Urothelium cell line (cell line): Measurements from ENCODE around the gene HIRIP3.

Experiments used
- DNase-seq: peaks from one replicate; pipeline ENCODE4 v3.0.0; 2011; ENCODE audit warnings: low spot score, mixed read lengths
- FAIRE-seq: peaks from 2 replicates; lab custom pipeline; 2011; peaks lifted over from hg19 to GRCh38; lab: Jason Lieb, UNC

The HIRIP3 gene

DNA sequence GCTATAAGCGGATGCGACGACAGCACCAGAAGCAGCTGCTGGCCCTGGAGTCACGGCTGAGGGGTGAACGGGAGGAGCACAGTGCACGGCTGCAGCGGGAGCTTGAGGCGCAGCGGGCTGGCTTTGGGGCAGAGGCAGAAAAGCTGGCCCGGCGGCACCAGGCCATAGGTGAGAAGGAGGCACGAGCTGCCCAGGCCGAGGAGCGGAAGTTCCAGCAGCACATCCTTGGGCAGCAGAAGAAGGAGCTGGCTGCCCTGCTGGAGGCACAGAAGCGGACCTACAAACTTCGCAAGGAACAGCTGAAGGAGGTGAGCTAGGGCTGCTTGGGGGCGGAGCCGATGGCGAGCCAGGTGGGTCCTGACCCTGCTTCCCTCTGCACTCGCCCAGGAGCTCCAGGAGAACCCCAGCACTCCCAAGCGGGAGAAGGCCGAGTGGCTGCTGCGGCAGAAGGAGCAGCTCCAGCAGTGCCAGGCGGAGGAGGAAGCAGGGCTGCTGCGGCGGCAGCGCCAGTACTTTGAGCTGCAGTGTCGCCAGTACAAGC, 10.1 kb downstream of the HIRIP3 start:
- no peak for DNase-seq

DNA sequence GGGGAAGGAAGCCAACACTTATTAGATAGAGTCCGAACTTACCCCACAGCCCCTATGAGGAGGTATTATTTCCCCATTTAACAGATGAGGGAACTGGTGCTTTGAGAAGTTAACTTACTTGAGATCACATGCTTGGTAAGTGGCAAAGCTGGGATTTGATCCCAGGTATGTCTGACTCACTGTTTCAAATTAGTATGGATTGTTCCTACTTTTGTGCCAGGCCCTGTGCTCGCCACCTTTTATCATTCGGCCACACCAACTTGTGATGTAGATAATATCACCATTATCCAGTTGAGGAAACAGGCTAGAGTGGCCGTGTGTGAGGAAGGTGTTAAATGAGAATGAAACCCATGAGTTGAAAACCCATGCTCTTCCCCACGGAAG, 10.7 kb downstream of the HIRIP3 start:
- FAIRE-seq, result no peak
- no peak for DNase-seq

More for the DNA sequence above, 10.1 kb downstream of the HIRIP3 start:
- FAIRE-seq, result no peak

DNA sequence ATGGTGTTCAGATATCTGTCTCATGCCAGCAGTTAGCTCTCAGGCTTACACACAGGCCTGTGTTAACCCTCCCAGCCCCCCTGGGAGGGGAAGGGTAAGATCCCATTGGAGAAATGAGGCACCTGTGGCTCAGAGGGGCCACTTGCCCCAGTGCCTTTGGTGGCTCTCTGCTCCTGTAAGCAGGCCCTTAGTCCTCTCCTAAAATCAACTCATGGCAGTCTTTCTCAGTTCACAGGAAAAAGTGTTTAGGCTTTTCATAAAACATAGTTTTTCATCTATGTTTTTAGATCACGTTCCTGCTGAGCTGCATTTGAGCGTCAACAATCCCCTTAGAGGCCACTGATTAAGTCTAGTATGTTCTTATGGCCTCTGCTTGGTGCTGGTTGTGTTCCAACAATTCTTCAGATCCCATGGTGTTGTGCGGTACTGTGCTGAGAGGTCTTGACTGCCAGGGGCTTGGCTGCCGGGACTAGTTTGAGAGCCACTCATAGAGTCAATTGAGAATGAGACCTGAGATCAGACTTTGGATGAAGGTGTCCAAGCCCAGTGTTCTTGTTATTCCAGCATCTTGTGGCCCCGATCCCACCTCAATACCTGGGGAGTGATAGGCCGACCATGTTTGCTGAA, 11.2 kb downstream of the HIRIP3 start:
- DNase-seq (no peak), FAIRE-seq (no peak)

DNA sequence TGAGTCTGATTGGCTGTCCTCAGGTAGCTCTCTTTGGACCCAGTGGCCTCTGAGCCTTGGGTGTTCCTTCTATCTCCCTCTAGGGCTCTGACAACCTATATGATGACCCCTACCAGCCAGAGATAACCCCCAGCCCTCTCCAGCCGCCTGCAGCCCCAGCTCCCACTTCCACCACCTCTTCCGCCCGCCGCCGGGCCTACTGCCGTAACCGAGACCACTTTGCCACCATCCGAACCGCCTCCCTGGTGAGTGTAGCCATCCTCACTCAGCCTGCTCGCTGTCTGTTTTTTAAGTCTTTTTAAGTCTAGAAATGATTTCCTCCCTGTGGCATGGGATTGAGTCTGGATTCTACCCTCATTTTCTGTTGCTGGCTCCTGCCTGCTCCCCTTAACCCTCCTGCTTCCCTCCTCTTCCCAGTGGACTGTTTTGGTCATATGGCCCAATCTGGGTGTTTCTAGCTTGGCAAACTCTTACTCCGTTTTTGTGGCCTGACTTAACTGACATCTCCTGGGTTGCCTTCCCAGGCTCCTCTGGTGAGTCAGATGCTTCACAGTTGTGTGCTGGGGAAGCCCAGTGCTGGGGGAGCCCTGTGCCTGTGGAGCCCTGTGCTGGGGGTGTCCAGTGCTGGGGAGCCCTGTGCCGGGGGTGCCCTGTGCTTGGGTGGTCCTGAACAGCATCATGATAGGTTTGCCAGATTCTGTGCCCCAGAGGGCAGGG, 11.8 kb downstream of the HIRIP3 start:
- DNase-seq (no peak), FAIRE-seq (no peak)

DNA sequence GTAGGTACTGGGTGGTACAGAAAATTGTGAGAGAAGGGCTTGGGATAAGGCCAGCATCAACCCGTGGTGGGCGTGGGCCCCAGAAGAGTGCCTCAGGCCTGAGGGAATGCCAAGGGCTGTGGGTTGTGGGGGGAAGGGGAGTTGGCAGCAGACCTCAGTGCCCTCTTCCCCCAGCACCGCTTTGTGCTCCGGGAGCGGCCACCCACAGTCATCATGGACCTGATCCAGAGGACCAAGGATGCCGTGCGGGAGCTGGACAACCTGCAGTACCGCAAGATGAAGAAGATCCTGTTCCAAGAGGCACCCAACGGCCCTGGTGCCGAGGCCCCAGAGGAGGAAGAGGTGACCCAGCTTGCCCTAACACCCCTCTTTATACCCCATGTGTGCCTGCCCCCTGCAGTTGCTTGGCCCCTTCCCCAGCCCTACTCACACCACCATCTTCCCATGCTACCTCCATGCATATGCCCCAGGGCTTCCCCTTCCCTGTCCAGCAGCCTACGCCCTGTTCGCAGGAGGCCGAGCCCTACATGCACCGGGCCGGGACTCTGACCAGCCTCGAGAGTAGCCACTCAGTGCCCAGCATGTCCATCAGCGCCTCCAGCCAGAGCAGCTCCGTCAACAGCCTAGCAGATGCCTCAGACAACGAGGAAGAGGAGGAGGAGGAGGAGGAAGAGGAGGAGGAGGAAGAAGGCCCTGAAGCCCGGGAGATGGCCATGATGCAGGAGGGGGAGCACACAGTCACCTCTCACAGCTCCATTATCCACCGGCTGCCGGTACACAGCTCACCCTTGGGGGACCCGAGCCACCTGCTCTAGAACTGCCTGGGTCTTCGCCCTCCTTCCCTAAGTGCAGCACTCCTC, 12.6 kb downstream of the HIRIP3 start:
- DNase-seq (no peak), FAIRE-seq (no peak)

DNA sequence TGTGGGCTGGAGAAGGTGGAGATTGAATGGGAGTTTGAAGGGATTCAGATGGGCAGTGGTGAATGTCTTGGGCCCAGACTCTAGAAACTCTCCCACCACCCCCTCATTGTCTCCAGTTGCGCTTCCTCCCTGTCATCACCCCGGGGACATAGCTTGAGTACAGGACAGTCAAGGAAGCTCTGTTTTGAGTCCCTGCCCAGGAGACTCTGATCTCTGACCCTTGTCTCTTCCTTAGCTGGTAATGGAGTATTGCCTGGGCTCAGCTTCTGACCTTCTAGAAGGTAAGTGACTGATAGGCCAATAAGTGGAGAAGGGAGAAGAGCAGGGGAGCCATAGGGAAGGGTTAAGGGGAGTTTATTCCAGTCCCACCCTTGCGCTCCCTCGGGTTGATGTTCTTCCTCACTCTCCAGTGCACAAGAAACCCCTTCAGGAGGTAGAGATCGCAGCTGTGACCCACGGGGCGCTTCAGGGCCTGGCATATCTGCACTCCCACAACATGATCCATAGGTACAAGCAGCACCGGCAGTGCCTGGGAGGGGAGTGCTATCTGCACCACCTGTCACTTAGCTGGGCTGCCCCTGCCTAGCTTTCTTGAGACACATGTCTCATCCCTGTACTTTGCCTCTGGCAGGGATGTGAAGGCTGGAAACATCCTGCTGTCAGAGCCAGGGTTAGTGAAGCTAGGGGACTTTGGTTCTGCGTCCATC, 16.7 kb downstream of the HIRIP3 start:
- no peak for FAIRE-seq
- DNase-seq, result no peak

DNA sequence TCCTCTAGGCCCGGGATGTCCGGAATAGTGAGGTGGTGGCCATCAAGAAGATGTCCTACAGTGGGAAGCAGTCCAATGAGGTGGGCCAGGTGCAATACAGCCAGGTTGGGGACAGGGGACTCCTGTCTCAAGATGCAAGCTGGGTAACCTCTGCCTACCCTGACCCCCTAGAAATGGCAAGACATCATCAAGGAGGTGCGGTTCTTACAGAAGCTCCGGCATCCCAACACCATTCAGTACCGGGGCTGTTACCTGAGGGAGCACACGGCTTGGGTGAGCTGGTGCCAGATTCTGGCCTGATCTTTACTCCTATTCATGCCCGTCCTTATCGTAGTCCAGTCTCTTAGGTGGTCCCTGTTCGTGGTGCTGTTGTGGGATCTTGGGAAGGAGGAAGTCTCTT, 17.3 kb downstream of the HIRIP3 start:
- DNase-seq, result no peak
- FAIRE-seq, result no peak

DNA sequence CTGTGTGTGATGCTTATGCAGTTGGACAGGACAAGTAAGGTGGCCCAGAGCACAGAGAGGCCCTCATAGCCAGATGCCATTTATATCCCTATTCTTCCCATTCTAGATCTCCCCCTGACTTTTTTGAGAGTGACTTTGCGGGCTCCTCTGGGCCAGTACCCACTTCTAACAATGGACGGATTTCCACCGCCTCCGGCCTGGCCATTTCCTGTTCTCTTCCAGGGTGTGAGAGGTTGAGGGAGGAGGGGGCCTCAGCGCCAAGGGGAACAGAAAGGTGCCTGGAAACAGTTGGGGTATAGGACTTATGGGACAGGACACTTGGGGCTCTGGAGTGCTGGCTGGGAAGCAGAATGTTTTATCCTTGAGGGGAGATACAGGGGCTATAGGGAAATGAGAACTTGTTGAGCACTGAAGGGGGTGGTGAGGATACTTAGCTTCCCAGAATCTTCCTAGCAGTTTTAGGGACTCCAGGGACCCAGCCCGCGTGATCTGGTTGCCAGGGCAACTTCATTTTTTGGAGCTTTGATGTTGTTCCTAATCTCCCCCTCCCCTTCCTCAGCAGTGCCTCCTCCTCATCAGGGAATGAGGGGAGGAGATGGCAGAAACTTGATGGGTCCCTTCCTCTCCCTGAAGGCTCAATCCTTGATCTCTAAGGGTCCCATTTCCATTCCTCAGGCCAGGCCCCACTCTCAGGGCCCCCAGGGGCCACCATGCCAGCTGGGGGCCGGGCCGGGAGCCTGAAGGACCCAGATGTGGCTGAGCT, 18.2 kb downstream of the HIRIP3 start:
- no peak for FAIRE-seq
- no peak for DNase-seq

DNA sequence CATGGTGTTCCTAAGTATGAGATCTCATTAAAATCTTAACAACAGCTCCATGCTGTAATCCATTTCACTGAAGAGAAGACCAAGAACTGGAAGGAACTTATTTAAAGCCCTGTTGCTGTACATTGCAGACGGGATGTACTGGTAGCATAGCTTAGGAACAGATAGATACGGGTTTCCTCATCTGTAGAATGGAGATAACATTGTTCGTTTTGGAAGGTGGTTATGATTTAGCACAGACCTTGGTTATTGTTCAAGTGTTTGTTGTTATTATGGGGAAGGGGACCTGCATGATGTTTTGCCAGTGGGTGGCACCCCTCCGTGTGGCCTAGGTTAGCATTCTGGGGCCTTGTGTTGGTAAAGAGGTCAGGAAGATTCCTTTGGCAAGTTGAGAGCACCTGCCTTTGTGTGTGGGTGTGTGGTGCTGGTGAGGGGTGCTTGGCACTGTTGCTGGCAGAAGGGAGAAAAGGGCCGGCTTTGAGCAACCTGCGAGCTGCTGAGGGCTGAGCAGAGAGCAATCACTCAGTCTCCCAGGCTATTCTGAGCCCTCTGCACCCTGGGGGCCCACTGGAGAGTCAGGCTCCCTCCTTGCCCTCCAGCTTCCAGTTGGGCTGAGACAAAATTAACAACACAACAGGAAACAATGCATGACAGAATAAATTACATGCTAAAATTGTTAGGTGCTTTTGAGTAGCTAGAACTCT, 19.5 kb downstream of the HIRIP3 start:
- DNase-seq (no peak), FAIRE-seq (no peak)

DNA sequence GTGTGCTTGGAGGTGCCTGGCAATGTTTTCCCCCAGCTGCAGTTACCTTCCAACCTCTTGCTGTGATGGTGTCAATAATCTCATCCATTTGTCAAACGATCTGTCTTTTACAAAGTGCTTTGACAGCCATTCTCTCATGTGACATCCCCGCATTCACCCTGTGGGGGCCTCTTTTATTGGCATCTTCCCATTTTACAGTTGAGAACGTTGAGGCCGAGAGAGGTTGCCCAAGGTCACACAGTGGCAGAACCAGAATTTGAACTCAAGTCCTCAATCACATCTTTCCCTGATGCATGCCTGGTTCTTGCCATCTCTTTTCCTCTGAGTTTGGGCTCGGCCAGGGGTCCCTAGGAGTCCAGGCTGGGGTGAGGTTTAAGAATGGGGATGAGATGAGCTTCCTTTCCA, 20.3 kb downstream of the HIRIP3 start:
- FAIRE-seq (no peak), DNase-seq (no peak)

DNA sequence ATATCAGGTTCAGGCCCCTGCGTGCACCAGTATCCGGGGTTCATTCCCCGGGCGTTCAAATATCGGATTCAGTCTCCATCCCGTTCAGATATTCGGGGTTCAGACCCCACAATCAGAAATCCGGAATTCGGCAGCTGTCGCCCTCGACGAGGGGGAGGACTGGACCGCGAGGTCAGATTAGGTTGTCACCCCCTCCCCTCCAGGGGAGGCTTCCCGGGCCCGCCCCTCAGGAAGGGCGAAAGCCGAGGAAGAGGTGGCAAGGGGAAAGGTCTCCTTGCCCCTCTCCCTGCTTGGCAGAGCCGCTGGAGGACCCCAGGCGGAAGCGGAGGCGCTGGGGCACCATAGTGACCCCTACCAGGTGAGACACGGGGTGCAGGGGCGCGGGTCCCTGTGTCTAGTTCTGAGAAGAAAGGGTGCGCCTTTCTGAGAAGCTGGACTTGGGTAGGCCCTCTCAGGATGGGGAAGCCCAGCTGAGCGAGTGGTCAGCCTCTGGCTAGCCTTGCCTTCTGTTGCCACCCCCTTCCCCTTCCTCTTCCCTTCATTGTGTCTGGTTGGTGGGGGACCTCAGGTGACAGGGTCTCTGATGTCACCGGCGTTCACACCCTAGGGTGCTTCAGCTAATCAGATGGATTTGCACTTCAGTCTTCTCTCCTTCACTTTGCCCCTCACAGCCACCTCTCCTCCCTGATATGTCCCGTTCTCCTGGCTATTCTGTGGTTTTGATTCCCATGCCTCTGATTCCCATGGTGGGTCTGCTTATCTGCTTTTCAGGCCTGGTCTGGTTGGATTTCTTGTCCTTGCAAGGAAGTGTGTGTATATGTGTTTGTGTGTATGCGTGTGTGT, 20.9 kb downstream of the HIRIP3 start:
- FAIRE-seq, result no peak
- peak; percentile 12 for DNase-seq

DNA sequence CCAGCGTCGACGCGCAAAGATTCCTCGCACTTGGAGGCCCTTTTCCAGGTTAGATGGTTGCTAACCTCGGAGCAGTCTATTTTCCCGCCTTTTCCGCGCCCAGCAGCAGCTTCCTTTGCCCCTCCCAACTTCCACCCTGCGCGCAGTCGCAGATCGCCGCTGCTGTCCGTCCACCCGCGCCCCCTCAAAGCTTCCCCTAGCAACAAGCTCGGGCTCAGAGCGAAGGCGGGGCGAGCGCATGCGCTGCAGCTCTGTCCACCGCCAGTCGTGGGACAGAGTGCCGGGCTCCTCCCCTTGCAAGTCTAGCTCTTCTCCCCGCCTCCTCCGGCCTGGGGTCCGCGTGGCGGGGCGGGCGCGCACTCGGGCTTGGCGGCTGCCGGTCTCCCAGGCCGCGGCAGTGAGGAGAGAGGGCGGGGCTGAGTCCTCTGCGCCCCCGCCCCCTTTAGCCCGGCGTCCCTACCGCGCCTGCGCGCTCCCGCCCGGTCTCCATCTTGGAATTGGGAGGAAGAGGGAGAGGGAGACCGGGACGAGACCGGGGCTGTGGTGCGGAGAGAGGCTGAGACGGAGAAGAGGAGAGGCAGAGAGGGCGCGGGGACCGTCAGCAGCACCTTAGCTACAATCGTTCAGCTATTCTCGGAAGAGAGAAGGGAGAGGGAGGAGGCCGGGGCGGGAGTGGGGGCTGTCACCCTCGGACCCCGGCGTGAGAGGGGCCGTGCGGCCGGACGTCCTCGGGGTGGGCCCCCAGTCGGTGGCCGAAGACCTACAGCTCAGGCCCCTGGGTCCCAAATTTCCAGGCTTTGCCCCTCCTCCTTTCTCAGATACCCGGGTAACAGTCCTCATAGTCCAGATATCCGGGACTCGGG, 21.8 kb downstream of the HIRIP3 start, which contains the start of gene TAOK2:
TSS of gene TAOK2 (plus strand) at position 485 of the 863 bp plus-strand sequence. CDS start 3,905 bp downstream, outside the sequence.
- DNase-seq, result peak; percentile 98
- FAIRE-seq, result no peak

DNA sequence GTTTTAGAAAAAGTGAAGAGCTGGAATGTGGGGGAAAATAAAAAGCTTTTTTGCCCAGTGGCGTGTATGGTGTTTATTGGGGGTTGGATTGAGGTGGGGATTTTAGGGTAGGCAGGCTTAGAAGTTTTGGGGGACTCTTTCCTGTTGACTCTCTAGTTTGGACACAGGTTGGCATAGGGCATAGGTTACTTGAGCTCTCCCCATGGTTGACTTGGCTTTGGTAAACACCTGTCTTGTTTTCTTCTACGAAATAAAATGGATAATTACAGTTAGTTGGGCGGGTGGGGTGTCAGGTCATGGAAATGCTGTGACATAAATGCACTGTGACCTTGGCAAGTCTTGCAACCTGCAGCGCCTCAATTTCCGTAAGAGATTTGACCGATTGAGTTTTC, 22.4 kb downstream of the HIRIP3 start:
- DNase-seq (no peak), FAIRE-seq (no peak)

DNA sequence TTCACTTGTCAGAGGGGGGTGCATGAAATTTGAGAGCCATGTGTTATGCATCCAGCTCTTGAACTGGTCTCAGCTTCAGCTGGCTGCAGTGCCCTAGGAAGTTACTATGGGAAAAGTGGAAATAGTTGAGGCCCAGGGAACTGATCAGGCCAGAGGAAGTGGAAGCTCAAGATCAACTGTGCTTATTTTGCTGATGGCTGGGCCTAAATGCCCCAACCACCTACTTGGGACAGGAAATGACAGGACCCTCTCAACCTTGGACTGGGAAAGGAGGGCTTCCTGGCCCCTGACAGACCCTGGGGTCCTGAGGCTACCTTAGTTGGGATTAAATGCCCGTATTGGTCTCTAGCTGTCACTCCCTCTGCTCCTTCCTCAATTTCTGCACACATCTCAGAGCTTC, 22.9 kb downstream of the HIRIP3 start:
- DNase-seq (no peak), FAIRE-seq (no peak)

DNA sequence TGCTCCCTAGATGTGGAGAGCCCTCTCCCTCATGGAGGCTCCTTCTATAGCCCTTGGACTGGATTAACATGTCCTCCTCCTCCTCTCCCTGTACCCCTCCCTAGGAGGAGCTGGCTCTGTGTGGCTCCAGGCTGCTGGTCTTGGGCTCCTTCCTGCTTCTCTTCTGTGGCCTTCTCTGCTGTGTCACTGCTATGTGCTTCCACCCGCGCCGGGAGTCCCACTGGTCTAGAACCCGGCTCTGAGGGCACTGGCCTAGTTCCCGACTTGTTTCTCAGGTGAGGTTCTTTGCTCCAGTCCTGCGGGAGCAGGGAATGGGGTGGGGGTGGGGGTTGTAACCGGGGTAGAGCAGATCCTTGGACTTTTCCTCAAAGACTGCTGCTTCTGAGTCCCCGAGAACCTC, 24.1 kb downstream of the HIRIP3 start:
- no peak for DNase-seq
- FAIRE-seq, result no peak

DNA sequence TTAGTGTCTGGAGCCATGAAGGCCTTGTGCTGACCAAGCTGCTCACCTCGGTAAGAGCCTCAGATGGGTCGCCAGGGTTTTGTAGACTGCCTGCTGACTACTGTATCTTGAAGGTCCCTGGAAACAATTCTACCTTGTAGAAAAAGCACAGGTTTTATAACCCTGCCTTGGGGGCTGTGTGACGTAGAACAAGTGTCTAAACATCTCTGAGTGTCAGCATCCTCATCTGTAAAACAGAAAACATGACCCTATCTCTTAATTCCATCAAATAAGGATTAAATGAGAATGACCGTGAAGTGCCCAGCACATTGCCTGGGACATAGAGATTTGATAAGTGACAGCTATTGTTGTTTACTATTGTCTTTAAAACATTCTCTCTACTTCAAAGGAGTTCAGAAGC, 27.2 kb downstream of the HIRIP3 start:
- no peak for FAIRE-seq
- no peak for DNase-seq

DNA sequence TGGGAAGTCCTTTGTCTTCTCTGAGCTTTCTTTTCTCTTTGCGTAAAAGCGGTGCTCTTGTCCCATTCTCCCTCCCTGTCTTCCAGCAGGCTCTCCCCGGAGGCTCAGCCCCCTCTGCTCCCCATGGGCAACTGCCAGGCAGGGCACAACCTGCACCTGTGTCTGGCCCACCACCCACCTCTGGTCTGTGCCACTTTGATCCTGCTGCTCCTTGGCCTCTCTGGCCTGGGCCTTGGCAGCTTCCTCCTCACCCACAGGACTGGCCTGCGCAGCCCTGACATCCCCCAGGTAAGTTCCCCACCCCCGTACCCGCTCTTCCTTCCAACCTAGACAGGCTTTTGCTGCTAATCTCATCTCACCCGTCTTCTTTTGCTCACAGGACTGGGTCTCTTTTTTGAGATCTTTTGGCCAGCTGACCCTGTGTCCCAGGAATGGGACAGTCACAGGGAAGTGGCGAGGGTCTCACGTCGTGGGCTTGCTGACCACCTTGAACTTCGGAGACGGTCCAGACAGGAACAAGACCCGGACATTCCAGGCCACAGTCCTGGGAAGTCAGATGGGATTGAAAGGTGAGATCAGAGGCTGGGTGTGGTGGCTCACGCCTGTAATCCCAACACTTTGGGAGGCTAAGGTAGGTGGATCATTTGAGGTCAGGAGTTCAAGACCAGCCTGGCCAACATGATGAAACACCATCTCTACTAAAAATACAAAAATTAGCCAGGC, 32.2 kb downstream of the HIRIP3 start:
- FAIRE-seq (no peak), DNase-seq (no peak)
